ENCODE results near the gene CPSF4L.

GRCh38 chr17:73293031-73293430 is 31.4 kb upstream of the CPSF4L start:
- TF ChIP-seq CTCF (IDR thresholded peaks at IDR 0.05; ENCODE audit: low read depth, low read length) (no peak), EZH2phosphoT487 (IDR thresholded peaks at IDR 0.05; ENCODE audit: low read depth) (no peak)

All from OCI-LY3 (cell line).